Right lobe of liver (tissue), 4 donors: ENCODE measurements around the gene MAP1B.

ENCODE experiments used
- CTCF ChIP-seq, 4 donors: fragments of 200-600 bp in 3 of 4; fragments of 450-650 bp in 1 of 4; IDR thresholded peaks; one replicate each; pipeline versions ENCODE4 v1.5.1 to v1.8.0; 2016 to 2022; ENCODE audit warnings: antibody characterized with exemption in 4 of 4, mild to moderate bottlenecking in 2 of 4
- POLR2A ChIP-seq: fragments of 450-650 bp; IDR thresholded peaks from one replicate; pipeline ENCODE4 v1.6.1; 2017; ENCODE audit warnings: antibody characterized with exemption, mild to moderate bottlenecking
- donor health status: DM: no; HTN: no; CAD: no.
- donor health status: DM: no; HTN: no; CAD: no.
- donor health status: DM: no; HTN: yes; CAD: no.

DNA sequence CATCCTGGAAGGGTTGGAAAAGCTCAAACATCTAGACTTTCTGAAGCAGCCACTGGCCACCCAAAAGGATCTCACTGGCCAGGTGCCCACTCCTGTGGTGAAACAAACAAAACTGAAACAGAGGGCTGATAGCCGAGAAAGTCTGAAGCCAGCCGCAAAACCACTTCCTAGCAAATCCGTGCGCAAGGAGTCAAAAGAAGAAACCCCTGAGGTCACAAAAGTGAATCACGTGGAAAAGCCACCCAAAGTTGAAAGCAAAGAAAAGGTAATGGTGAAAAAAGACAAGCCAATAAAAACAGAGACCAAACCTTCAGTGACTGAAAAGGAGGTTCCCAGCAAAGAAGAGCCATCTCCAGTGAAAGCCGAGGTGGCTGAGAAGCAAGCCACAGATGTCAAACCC is 87.6 kb downstream of the MAP1B start:
- TF ChIP-seq POLR2A (no peak), CTCF (IDR thresholded peaks at IDR 0.05) (no peak)
